ENCODE measurements around the gene LRP6.

DNA sequence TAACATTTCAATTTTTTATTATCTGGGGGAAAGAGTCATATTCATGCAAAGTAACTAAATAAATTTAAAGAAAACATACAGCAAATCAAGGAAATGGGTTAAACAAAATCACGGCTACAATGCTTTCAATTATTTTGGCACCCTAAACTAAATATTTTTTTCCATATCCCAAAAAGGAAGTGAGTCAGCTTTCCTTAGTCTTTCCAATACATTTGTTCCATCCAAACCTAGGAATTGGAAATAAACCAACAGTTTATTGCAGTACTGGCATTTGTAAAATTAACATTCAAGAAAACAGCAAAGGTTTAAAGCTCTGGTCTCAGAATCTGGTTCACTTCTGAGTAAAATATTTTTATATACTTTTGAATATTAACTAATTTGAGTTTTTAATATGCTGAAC is 106.9 kb downstream of the LRP6 start:
- TF ChIP-seq, protein P1, sequence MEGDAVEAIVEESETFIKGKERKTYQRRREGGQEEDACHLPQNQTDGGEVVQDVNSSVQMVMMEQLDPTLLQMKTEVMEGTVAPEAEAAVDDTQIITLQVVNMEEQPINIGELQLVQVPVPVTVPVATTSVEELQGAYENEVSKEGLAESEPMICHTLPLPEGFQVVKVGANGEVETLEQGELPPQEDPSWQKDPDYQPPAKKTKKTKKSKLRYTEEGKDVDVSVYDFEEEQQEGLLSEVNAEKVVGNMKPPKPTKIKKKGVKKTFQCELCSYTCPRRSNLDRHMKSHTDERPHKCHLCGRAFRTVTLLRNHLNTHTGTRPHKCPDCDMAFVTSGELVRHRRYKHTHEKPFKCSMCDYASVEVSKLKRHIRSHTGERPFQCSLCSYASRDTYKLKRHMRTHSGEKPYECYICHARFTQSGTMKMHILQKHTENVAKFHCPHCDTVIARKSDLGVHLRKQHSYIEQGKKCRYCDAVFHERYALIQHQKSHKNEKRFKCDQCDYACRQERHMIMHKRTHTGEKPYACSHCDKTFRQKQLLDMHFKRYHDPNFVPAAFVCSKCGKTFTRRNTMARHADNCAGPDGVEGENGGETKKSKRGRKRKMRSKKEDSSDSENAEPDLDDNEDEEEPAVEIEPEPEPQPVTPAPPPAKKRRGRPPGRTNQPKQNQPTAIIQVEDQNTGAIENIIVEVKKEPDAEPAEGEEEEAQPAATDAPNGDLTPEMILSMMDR (IDR thresholded peaks at IDR 0.05): no peak
- no peak for TF ChIP-seq POLR2A (IDR thresholded peaks at IDR 0.05)
